Activated effector memory CD4-positive, alpha-beta T cell treated with Interleukin-2 at 50 U/mL for 16 hours (primary cell): ENCODE data around the gene UVSSA.
"Not testable (repeated sequence)": the region's sequence is repeated elsewhere in the genome, so short reads cannot be mapped to it uniquely, and the experiment has no call there.

Source experiments
- DNase-seq: peaks from one replicate; pipeline ENCODE4 v3.0.0-alpha.2; 2020

Gene UVSSA

DNA sequence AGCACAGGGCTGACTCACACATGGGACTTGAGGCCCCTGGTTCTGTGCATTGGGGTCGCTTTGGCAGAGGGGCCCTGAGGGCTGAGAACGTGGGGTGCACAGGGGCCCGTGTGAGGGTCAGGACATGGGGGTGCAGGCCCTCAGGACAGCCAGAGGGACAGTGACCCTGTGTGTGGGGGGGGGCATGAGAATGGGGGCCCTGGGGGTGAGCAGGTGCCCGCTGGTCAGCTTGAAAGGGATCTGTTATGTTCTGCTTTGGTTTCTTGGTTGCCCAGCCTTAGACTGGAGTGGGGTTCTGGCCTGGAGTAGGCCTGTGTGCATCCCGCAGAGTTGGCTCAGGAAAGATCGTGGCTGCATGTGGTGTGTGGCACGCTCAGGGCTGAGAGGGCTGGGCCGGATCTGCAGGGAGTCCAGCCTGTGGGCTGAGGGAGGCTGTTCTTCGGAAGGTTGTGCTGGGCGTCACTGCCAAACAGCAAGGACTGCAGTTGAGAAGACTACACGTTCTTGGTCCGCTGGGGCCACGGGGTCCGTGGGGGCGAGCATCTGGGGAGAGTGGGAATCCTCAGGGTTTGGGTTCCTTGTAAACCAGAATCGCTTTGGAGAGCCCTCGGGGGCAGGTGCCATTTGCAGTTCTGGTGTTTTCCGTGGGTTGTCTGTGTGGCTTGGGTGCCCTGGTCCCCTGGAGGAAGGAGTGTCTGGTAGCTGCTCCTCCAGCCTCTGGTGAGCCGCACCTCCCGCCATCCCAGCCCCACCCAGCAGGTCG, 15.2 kb upstream of the UVSSA start:
- DNase-seq, result no peak

DNA sequence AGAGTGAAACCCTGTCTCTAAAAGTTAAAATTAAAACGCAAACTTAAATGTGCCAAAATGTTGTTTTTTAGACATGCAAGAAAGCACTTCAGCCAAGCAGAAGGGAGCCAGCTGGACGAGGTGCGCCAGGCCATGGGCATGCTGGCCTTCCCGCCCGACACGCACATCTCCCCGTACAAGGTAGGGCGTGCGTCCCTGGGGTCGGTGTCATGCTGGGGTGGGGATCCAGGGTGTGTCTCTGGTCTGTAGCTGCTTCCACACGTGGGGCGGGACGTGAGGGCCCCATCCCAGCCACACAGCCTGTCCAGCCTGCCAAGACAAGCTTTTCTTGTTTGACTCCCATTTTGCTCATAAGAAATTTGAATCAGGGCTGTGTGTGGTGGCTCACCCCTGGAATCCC, 14.3 kb upstream of the UVSSA start:
- DNase-seq, result no peak

DNA sequence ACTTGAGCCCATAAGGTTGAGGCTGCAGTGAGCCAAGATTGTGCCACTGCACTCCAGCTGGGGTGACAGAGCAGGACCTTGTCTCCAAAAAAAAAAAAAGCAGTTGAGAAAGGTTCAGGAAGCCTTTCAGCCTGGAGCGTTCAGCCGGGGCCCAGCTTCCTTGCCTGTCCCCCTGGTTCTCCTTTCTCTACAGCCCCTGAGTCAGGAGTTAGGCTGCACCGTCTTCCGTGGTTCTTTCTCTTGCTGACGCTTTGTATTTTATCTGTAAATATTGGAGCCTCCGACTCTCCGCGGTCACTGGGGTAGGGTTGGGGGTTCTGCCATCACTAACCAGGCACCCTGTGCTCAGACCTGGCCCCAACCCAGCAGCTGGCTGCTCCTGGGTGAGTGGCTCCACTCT, 13.8 kb upstream of the UVSSA start:
- no peak for DNase-seq

DNA sequence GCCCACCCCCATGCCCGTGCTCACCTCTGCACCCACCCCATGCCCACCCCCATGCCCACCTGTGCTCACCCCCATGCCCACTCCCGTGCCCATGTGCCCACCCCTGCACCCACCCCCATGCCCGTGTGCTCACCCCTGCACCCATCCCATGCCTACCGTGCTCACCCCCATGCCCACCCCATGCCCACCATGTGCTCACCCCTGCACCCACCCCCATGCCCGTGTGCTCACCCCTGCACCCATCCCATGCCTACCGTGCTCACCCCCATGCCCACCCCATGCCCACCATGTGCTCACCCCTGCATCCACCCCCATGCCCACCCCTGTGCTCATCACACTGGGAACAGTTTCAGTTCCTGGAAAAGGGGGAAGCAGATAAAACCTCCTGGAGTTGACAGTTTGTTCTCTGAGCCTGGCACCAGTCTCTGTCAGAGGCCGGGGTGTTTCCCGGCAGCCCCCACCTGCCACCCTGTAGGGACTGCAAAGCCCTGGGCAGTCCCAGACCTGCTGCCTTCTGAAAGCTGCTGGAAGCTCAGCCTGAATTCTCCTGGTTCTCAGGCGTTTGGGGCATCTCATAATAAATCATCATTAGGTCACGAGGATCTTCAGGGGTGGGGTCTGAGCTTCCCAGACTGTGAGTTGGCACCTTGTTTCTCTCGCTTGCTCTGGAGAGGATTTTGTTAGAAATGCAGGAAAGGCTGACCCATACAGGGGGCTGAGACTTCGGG, 13.0 kb upstream of the UVSSA start:
- not testable (repeated sequence) for DNase-seq

DNA sequence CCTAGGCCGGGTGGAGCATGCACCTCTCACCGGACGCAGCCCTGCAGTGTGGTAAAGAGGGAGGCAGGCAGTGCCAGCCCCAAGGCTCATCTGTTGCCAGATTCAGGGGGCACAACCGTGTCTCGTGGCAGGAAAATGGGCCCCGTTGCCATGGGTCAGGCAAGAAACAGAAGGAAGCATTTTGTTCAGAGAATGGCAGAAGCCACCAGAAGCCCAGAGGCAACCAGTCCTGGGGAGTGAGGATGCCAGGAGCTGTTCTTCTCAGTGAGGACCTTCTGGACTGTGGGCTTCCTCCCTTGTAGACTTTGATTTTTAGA, 12.5 kb upstream of the UVSSA start:
- DNase-seq, result no peak

DNA sequence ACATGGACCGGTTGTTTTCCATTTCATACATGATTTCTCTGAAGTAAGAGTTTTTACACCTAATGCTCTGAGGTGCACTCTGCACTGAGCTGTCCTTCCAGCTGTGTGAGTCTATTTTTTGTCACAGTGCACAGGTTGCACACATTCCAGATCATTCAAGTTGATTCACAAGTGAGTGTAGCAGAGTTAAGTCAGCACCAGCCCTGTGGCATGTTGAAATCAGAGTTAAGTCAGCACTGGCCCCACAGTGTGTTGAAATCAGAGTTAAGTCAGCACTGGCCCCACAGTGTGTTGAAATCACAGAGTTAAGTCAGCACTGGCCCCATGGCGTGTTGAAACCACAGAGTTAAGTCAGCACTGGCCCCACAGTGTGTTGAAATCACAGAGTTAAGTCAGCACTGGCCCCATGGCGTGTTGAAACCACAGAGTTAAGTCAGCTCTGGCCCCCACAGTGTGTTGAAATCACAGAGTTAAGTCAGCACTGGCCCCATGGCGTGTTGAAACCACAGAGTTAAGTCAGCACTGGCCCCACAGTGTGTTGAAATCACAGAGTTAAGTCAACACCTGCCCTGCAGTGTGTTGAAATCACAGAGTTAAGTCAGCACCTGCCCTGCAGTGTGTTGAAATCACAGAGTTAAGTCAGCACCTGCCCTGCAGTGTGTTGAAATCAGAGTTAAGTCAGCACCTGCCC, 11.7 kb upstream of the UVSSA start:
- DNase-seq, result not testable (repeated sequence)

DNA sequence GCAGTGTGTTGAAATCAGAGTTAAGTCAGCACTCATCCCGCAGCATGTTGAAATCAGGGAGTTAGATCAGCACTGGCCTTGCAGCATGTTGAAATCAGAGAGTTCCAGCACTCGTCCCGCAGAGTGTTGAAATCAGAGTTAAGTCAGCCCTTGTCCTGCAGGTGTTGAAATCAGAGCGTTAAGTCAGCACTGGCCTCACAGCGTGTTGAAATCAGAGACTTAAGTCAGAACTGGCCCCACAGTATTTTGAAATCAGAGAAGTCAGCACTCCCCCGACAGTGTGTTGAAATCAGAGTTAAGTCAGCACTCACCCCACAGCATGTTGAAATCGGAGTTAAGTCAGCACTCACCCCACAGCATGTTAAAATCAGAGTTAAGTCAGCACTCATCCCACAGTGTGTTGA, 10.9 kb upstream of the UVSSA start:
- DNase-seq, result no peak

DNA sequence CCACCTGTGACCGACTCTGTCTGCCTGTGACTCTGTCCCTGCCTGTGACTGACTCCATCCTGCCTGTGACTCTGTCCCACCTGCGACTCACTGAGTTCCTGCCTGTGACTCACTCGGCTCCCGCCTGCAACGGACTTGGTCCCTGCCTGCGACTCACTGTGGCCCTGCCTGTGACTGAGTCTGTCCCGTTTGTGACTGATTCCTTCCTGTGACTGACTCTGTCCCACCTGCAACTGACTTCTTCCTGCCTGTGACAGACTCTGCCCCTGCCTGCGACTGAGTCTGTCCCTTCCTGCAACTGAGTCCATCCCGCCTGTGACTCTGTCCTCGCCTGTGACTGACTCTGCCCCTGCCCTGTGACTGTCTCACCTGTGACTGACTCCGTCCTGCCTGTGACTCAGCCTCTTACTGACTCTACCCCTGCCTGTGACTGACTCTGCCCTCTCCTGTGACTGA, 9.6 kb upstream of the UVSSA start:
- no peak for DNase-seq

DNA sequence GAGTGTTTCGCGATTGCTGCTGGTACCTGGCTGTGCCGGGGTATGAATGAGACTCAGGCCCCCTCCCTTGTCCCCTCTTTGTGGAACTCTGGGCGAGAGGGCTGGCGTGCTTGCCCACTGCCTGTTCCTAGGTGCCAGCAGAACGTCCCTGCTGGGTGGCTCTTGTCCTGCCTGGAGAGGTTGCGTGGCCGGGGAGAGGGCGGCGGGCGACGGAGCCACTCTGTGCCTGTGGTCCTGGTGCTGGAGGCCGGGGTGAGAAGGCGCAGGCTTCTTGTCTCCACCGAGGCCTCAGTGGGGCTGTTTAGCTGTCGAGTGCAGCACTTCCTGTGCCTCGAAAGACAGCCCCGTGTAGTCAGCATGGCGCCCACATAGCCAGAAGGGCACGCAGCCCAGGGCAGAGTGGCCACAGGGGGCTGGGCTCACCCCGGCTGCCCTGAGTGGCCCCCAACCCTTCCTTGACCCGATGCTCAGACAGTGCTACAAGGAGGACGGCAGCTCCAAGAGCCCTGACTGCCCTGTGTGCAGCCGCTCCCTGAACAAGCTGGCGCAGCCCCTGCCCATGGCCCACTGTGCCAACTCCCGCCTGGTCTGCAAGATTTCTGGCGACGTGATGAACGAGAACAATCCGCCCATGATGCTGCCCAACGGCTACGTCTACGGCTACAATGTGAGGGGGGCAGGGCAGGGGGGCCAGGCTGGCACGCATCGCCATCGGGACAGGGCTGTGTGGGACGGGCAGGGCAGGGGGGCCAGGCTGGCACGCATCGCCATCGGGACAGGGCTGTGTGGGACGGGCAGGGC, 8.9 kb upstream of the UVSSA start:
- DNase-seq, result no peak

DNA sequence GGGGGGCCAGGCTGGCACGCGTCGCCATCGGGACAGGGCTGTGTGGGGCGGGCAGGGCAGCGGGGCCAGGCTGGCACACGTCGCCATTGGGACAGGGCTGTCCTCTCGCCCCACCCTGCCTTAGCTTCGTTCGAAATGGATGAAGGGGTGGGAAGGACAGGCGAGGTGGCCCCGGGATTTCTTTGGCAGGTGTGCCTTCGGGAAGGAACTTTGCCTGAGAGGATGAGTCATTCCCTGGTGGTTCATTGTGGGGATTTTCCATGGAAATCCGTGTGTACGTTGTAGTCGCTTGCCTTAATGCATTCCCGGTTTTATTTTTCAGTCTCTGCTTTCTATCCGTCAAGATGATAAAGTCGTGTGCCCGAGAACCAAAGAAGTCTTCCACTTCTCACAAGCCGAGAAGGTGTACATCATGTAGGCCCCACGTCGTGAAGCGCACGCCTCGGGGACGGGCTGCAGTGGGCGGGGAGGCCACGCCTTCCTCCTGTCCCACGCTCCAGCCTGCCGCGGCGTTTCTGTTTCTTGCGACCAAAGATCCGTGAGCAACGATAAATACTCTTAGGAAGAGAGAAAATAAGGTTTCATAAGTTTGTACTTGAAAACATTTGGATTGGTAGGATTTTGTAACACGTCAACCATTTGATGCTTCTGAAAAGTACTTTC, 8.1 kb upstream of the UVSSA start:
- no peak for DNase-seq

DNA sequence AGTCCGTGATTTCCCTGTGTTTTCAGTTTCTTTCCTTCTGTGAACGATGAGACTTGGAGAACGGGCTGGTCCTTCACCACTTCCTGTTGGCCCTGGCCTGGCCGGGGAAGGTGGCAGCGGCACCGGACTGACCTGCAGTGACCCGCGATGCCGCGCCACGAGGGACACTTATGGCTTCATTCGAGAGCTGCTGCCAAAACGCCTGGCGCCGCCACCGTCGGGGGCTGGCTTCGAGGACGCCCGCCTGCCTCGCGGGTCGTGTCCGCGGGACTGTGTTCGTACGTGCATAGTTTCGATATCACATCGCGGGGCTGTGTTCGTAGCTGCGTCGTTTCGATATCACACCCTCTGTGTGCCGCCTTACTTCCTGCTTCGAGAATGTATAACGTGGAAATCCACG, 7.5 kb upstream of the UVSSA start:
- DNase-seq, result no peak

DNA sequence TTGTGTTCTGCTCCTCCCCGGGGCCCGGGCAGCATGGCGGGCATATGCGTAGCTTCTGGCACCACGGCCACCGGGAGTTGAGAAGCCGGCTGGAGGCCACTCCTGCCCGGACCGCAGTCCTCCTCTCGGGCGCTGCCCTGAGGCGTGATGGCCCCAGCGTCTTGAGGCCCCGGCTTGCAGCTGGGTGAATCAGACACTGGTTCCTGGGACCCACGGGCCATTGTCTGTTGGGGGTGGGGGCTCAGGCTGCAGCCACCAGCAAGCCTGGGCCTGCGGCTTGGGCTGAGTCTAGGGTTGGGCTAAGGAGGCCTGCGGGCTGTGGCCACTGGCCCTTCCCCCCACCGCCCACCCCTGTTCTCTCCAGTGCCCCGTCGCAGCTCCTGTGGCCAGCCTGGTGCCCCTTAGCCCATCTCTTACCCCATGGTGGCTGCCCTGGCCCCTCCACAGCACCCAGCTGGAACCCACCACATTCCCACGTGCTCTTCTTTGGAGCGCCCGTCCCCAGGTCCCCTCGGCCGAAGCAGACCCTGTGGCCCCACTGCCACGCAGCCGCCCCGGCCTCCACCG, 6.7 kb upstream of the UVSSA start:
- DNase-seq, result no peak

DNA sequence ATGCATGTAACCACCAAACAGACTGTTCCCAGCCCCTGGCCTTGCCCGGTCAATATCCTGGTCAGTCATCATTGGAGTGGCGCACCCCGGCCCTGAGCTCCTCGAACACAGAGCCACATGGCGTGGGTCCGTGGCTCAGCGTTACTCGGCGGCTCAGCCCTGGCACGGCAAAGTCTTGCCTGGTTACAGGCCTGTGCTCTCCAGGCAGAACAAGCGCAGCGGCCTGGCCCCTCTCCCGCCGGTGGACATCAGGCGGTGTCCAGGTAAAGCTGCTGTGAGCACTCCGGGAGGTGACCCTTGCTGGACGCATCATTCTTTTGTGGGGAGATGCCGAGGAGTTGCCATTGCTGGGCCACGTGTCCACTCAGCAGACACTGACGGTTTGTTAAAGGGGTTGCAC, 6.1 kb upstream of the UVSSA start:
- no peak for DNase-seq

DNA sequence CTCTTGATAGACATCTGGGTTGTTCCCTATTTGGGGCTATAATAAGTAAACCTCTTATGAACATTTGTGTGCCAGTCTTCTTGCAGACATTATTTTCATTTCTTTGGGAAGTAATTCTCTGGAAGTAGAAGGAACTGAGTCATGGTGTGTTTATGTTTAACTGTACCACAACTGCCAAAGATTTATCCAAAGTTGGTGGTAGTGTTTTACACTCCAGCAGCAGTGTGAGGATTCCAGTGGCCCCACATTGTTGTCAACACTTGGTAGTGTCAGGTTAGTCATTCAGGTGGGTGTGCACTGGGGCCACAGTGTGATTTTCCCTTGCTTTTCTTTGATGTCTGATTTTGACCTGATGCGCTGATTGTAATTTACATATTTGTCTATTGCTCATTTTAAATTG, 5.0 kb upstream of the UVSSA start:
- DNase-seq, result no peak

DNA sequence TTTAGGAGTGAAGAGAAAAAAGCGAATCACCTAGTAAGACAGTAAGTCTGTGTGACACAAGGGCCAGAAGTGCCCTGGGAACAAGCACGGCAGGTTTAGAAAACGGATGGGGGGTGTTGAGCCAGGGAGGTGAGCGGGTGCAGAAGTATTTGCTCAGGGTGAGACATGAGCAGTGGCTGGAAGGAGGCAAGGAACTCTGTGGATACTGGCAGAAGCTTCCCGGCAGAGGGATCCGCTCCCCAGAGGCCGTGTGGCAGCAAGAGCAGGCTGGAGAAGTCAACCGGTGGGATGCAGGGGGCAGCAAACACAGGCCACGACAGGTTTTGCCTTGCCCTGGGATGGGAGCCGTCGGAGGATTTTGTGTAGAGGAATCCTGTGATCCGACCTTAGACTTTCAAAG, 2.3 kb upstream of the UVSSA start:
- DNase-seq, result no peak

DNA sequence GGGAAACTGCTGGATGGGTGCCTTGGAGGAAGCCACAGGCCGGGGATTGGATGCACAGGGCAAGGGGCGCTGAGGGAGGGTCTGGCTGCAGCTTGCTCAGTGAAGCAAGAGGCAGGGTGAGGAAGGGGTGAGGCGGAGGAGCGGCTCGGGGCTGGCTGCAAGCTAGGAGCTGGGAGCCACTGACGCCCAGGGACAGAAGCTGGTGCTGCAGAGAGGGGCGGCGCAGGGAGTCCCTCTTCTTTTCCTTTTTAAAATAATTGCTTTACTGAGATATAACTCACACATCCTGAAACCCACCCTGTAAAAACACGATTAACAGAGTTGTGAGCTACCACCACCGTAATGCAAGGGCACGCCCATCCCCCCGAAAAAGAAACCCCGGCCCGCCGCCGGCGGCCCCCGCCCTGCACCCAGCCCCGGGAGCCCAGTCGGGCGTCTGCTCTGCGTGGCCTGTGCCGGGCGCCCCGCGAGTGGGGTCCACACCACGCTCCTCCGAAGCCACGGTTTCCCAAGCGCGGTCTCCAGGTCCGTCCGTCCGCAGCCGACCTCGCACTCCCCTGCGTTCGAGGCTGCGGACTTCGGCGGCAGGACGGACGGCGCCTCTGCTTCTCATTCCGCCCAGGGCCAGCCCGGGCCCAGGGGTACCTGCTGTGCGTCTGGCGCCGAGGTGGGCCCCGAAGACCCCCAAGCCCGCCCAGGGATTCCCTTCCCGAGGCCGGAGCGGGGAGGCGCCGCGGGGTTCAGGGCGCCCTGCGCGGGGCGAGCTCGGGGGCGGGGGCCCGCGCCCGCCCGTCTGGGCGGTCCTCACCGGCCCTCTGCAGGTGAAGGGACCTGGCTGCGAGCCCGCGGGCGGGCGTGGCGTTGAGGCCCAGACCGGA, 866 bp upstream of the UVSSA start:
- peak; percentile 39 for DNase-seq

DNA sequence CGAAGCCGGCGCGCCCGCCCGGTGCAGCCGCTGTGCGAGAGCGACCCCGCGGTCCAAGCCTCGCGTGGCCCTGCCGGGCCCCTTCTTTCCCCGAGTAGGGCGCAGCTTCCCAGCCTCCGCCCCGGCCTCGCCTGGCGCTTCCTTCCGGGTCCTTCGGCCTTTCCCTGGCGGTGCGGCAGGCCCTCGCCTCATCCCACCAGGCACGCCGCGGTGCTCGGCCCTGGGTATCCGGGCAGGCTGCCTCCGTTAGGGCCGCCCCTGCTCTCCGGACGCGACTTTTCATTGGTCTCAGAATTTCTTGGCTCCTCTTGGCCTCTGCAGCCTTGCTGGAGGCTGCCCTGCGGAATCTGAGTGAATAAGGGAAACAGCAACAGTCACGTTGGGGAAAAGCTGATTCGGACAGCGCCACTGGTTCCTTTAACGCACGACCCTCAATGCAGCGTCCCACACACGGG, 429 bp downstream of the UVSSA start:
- peak; percentile 29 for DNase-seq

DNA sequence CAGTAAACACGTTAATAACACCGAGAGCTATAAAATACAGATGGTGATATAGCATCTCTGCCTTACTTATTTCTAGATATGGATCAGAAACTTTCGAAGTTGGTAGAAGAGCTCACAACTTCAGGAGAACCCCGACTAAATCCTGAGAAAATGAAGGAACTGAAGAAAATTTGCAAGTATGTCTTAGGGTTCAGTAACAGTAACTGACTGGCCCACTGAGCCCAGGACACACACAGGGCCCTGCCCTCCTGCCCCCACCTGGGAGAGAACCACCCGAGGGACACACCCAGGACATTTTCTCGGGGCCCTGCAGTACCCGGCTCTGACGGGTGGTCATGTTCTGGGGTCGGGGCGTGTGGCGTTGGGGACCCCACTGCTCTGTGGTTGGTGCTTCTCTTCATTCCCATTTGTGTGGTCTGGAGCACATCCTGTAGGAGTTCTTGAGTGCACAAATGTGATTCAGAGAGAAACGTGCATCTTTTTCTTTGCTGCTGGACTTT, 1.1 kb downstream of the UVSSA start:
- DNase-seq, result no peak

DNA sequence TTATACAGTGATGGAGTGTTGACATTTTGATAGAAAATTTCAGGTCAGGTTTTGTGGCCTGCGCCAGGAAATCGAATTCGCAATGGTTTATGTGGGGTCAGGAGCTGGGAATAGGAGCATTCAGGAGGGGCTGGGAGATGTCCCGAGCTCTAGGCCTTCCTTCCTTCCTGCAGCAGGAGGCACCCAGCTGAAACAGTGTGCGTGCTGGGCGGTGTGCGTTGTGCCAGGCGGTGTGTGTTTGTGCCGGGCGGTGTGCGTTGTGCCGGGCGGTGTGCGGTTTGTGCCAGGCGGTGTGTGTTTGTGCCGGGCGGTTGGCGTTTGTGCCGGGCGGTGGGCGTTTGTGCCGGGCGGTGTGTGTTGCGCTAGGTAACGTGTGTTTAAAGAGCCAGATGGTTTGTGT, 1.7 kb downstream of the UVSSA start:
- DNase-seq, result no peak

DNA sequence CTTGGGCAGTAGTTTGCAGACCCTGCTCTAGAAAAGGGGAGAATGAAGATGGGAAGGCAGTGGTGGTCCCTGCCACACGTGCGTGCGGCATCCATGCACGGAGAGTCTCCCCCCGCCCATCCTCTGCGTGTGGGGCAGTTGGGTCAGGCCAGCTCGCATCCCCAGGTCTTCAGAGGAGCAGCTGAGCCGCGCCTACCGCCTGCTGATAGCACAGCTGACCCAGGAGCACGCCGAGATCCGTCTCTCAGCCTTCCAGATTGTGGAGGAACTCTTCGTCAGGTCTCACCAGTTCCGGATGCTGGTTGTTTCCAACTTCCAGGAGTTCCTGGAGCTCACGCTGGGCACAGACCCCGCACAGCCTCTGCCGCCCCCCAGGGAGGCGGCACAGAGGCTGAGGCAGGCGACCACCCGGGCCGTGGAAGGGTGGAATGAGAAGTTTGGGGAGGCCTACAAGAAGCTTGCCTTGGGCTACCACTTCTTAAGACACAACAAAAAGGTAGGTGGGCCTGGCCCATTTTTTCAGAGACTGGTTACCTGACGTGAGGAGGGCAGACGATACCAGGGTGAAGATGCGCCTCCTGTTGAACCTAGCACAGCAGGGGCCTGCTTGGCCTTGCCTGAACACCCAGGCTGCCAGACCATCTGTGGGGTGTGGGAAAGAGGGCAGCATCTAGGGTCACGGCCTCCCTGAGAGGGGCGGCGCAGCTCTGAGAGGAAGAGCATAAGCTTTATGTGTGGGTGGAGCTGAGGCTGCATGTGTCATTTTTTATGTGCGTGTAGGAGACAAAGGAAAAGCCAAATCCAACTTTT, 2.6 kb downstream of the UVSSA start:
- no peak for DNase-seq
